Measurements from ENCODE around the gene SPDEF.

Gene SPDEF

GRCh38 chr6:34522761-34523160 lies 33.4 kb downstream of the SPDEF start:
- no peak for TF ChIP-seq CTCF (IDR thresholded peaks at IDR 0.05; ENCODE audit: low read depth, low read length, missing control alignments)
- H3K4me3 ChIP-seq (replicated peaks; ENCODE audit: low read depth, low read length), result no peak overlapping the region
- DNase-seq (ENCODE audit: extremely low read depth, low read depth), result no peak

- no peak for DNase-seq (ENCODE audit: extremely low read depth, low read depth)
- no peak overlapping the region for H3K4me3 ChIP-seq (replicated peaks; ENCODE audit: low read depth, low read length)
- TF ChIP-seq CTCF (IDR thresholded peaks at IDR 0.05; ENCODE audit: low read depth, low read length, missing control alignments), result no peak
Observed at GRCh38 chr6:34521463-34522285, 34.5 kb downstream of the SPDEF start.

- DNase-seq (ENCODE audit: extremely low read depth, low read depth), result no peak
- H3K4me3 ChIP-seq (replicated peaks; ENCODE audit: low read depth, low read length), result no peak overlapping the region
- no peak for TF ChIP-seq CTCF (IDR thresholded peaks at IDR 0.05; ENCODE audit: low read depth, low read length, missing control alignments)
Observed at GRCh38 chr6:34520645-34521462, 35.3 kb downstream of the SPDEF start.

- no peak overlapping the region for H3K4me3 ChIP-seq (replicated peaks; ENCODE audit: low read depth, low read length)
- TF ChIP-seq CTCF (IDR thresholded peaks at IDR 0.05; ENCODE audit: low read depth, low read length, missing control alignments), result no peak
- DNase-seq (ENCODE audit: extremely low read depth, low read depth), result no peak
Observed at GRCh38 chr6:34519971-34520644, 36.0 kb downstream of the SPDEF start.

GRCh38 chr6:34518669-34519365 lies 37.3 kb downstream of the SPDEF start:
- no peak for TF ChIP-seq CTCF (IDR thresholded peaks at IDR 0.05; ENCODE audit: low read depth, low read length, missing control alignments)
- DNase-seq (ENCODE audit: extremely low read depth, low read depth), result no peak

GRCh38 chr6:34517966-34518365 lies 38.2 kb downstream of the SPDEF start:
- H3K4me3 ChIP-seq (replicated peaks; ENCODE audit: low read depth, low read length), result no peak overlapping the region
- no peak for DNase-seq (ENCODE audit: extremely low read depth, low read depth)
- no peak for TF ChIP-seq CTCF (IDR thresholded peaks at IDR 0.05; ENCODE audit: low read depth, low read length, missing control alignments)

More at GRCh38 chr6:34518669-34519365, 37.3 kb downstream of the SPDEF start:
- H3K4me3 ChIP-seq (replicated peaks; ENCODE audit: low read depth, low read length), result no peak overlapping the region
